Measurements from ENCODE around the gene TINAG. TPM values are rescaled to one million over a fixed set of nuclear protein-coding genes. Genes with fewer than 3 reads are reported as not detected.

Gene TINAG
- total RNA-seq, 5 donors from 2014 or later (not counting 1 experiment from before 2014, with no cell fraction given): not detected

- no peak overlapping the region for H3K4me3 Mint-ChIP-seq
- H3K9me3 Mint-ChIP-seq: peaks cover 0 to 14% (median 14%) of the 10 kb centered on the region in 3 donors
- H3K27me3 Mint-ChIP-seq: no peaks in the 10 kb centered on the region
- Histone ChIP-seq H3K4me1 (ENCODE audit: control insufficient read depth in 1 of 2, extremely low read depth in 1 of 2, insufficient read depth in 2 of 2, low read length in 2 of 2) (no peaks in the 10 kb centered on the region), H3K27me3 (replicated peaks in 1 of 2; ENCODE audit: control insufficient read depth in 2 of 2, extremely low read depth in 1 of 2, insufficient read depth in 2 of 2, low read length in 1 of 2) (no peaks in the 10 kb centered on the region), H3K4me3 (ENCODE audit: control insufficient read depth in 1 of 2, extremely low read depth in 1 of 2, low read length in 1 of 2) (no peak overlapping the region), H3K9me3 (no peaks in the 10 kb centered on the region), H3K36me3 (ENCODE audit: control insufficient read depth in 2 of 2, extremely low read depth in 1 of 2, insufficient read depth in 1 of 2, low read length in 1 of 2) (no peaks in the 10 kb centered on the region), H3K27ac (ENCODE audit: low read length) (no peak overlapping the region)
- ATAC-seq (replicated peaks in 1 of 4) (no peak), DNase-seq (no peak)
- H3K4me1 Mint-ChIP-seq: no peaks in the 10 kb centered on the region
- no peak overlapping the region for H3K27ac Mint-ChIP-seq
- CTCF ChIA-PET: no interaction called here
- no CpG with 5 or more reads among the region's 1 CpG for WGBS (ENCODE audit: insufficient coverage)
- no peaks in the 10 kb centered on the region for H3K36me3 Mint-ChIP-seq
- POLR2A ChIA-PET: no interaction called here
Measured at GRCh38 chr6:54361188-54361587, 52.9 kb downstream of the TINAG start.

GRCh38 chr6:54361734-54362133 lies 53.5 kb downstream of the TINAG start:
- Histone ChIP-seq H3K27ac (ENCODE audit: low read length) (no peak overlapping the region), H3K36me3 (ENCODE audit: control insufficient read depth in 2 of 2, extremely low read depth in 1 of 2, insufficient read depth in 1 of 2, low read length in 1 of 2) (no peaks in the 10 kb centered on the region), H3K9me3 (no peaks in the 10 kb centered on the region), H3K4me3 (ENCODE audit: control insufficient read depth in 1 of 2, extremely low read depth in 1 of 2, low read length in 1 of 2) (no peak overlapping the region), H3K4me1 (ENCODE audit: control insufficient read depth in 1 of 2, extremely low read depth in 1 of 2, insufficient read depth in 2 of 2, low read length in 2 of 2) (no peaks in the 10 kb centered on the region), H3K27me3 (replicated peaks in 1 of 2; ENCODE audit: control insufficient read depth in 2 of 2, extremely low read depth in 1 of 2, insufficient read depth in 2 of 2, low read length in 1 of 2) (no peaks in the 10 kb centered on the region)
- H3K4me1 Mint-ChIP-seq: no peaks in the 10 kb centered on the region
- ChIA-PET CTCF (no interaction called here), POLR2A (no interaction called here)
- no peaks in the 10 kb centered on the region for H3K27me3 Mint-ChIP-seq
- WGBS (ENCODE audit: insufficient coverage): no CpG with 5 or more reads among the region's 1 CpG
- ATAC-seq (replicated peaks in 1 of 4) (no peak), DNase-seq (no peak)
- no peak overlapping the region for H3K4me3 Mint-ChIP-seq
- no peak overlapping the region for H3K27ac Mint-ChIP-seq
- H3K9me3 Mint-ChIP-seq: peaks cover 0 to 14% (median 13%) of the 10 kb centered on the region in 3 donors
- H3K36me3 Mint-ChIP-seq: no peaks in the 10 kb centered on the region

GRCh38 chr6:54366667-54367327 lies 58.6 kb downstream of the TINAG start:
- no peaks in the 10 kb centered on the region for H3K27me3 Mint-ChIP-seq
- H3K36me3 ChIP-seq (ENCODE audit: control insufficient read depth in 2 of 2, extremely low read depth in 1 of 2, insufficient read depth in 1 of 2, low read length in 1 of 2): no peaks in the 10 kb centered on the region
- no peaks in the 10 kb centered on the region for H3K9me3 ChIP-seq
- 68% methylated on average over 2 of the region's 4 CpGs for WGBS (ENCODE audit: insufficient coverage)
- POLR2A ChIA-PET: no interaction called here
- CTCF ChIA-PET: no interaction called here
- no peaks in the 10 kb centered on the region for H3K27me3 ChIP-seq (replicated peaks in 1 of 2; ENCODE audit: control insufficient read depth in 2 of 2, extremely low read depth in 1 of 2, insufficient read depth in 2 of 2, low read length in 1 of 2)
- no peak for DNase-seq
- no peak overlapping the region for H3K4me3 ChIP-seq (ENCODE audit: control insufficient read depth in 1 of 2, extremely low read depth in 1 of 2, low read length in 1 of 2)
- H3K4me3 Mint-ChIP-seq: no peak overlapping the region
- H3K27ac ChIP-seq (ENCODE audit: low read length): no peak overlapping the region
- H3K4me1 ChIP-seq (ENCODE audit: control insufficient read depth in 1 of 2, extremely low read depth in 1 of 2, insufficient read depth in 2 of 2, low read length in 2 of 2): no peaks in the 10 kb centered on the region
- no peak for ATAC-seq (replicated peaks in 1 of 4)
- no peak overlapping the region for H3K27ac Mint-ChIP-seq
- no peaks in the 10 kb centered on the region for H3K36me3 Mint-ChIP-seq
- no peaks in the 10 kb centered on the region for H3K9me3 Mint-ChIP-seq
- no peaks in the 10 kb centered on the region for H3K4me1 Mint-ChIP-seq

- WGBS (ENCODE audit: insufficient coverage): no CpG with 5 or more reads among the region's 2 CpGs
- ATAC-seq (replicated peaks in 1 of 4) (no peak), DNase-seq (no peak)
- Mint-ChIP-seq H3K36me3 (no peaks in the 10 kb centered on the region), H3K27me3 (no peaks in the 10 kb centered on the region), H3K9me3 (peaks cover 0 to 13% (median 4%) of the 10 kb centered on the region in 3 donors), H3K4me1 (no peaks in the 10 kb centered on the region), H3K4me3 (no peak overlapping the region), H3K27ac (no peak overlapping the region)
- no peaks in the 10 kb centered on the region for H3K36me3 ChIP-seq (ENCODE audit: control insufficient read depth in 2 of 2, extremely low read depth in 1 of 2, insufficient read depth in 1 of 2, low read length in 1 of 2)
- no peaks in the 10 kb centered on the region for H3K27me3 ChIP-seq (replicated peaks in 1 of 2; ENCODE audit: control insufficient read depth in 2 of 2, extremely low read depth in 1 of 2, insufficient read depth in 2 of 2, low read length in 1 of 2)
- H3K4me3 ChIP-seq (ENCODE audit: control insufficient read depth in 1 of 2, extremely low read depth in 1 of 2, low read length in 1 of 2): no peak overlapping the region
- no peak overlapping the region for H3K27ac ChIP-seq (ENCODE audit: low read length)
- no peaks in the 10 kb centered on the region for H3K9me3 ChIP-seq
- POLR2A ChIA-PET: no interaction called here
- no peaks in the 10 kb centered on the region for H3K4me1 ChIP-seq (ENCODE audit: control insufficient read depth in 1 of 2, extremely low read depth in 1 of 2, insufficient read depth in 2 of 2, low read length in 2 of 2)
- CTCF ChIA-PET: no interaction called here
Measured at GRCh38 chr6:54377776-54378175, 69.5 kb downstream of the TINAG start.

- Mint-ChIP-seq H3K4me3 (no peak overlapping the region), H3K4me1 (no peaks in the 10 kb centered on the region), H3K9me3 (peaks cover 0 to 4% (median 2%) of the 10 kb centered on the region in 3 donors), H3K27me3 (no peaks in the 10 kb centered on the region), H3K36me3 (no peaks in the 10 kb centered on the region), H3K27ac (no peak overlapping the region)
- Histone ChIP-seq H3K4me1 (ENCODE audit: control insufficient read depth in 1 of 2, extremely low read depth in 1 of 2, insufficient read depth in 2 of 2, low read length in 2 of 2) (no peaks in the 10 kb centered on the region), H3K27ac (ENCODE audit: low read length) (no peak overlapping the region), H3K9me3 (no peaks in the 10 kb centered on the region), H3K27me3 (replicated peaks in 1 of 2; ENCODE audit: control insufficient read depth in 2 of 2, extremely low read depth in 1 of 2, insufficient read depth in 2 of 2, low read length in 1 of 2) (no peaks in the 10 kb centered on the region), H3K4me3 (ENCODE audit: control insufficient read depth in 1 of 2, extremely low read depth in 1 of 2, low read length in 1 of 2) (no peak overlapping the region), H3K36me3 (ENCODE audit: control insufficient read depth in 2 of 2, extremely low read depth in 1 of 2, insufficient read depth in 1 of 2, low read length in 1 of 2) (no peaks in the 10 kb centered on the region)
- ChIA-PET CTCF (no interaction called here), POLR2A (no interaction called here)
- ATAC-seq (replicated peaks in 1 of 4) (no peak), DNase-seq (no peak)
- 80% methylated on average over 2 of the region's 5 CpGs for WGBS (ENCODE audit: insufficient coverage)
Measured at GRCh38 chr6:54386295-54386694, 78.1 kb downstream of the TINAG start.

GRCh38 chr6:54390362-54390761 lies 82.1 kb downstream of the TINAG start:
- ATAC-seq (replicated peaks in 1 of 4) (no peak), DNase-seq (no peak)
- no peaks in the 10 kb centered on the region for H3K27me3 Mint-ChIP-seq
- Histone ChIP-seq H3K27me3 (replicated peaks in 1 of 2; ENCODE audit: control insufficient read depth in 2 of 2, extremely low read depth in 1 of 2, insufficient read depth in 2 of 2, low read length in 1 of 2) (no peaks in the 10 kb centered on the region), H3K27ac (ENCODE audit: low read length) (no peak overlapping the region), H3K4me3 (ENCODE audit: control insufficient read depth in 1 of 2, extremely low read depth in 1 of 2, low read length in 1 of 2) (no peak overlapping the region), H3K9me3 (no peaks in the 10 kb centered on the region), H3K36me3 (ENCODE audit: control insufficient read depth in 2 of 2, extremely low read depth in 1 of 2, insufficient read depth in 1 of 2, low read length in 1 of 2) (no peaks in the 10 kb centered on the region), H3K4me1 (ENCODE audit: control insufficient read depth in 1 of 2, extremely low read depth in 1 of 2, insufficient read depth in 2 of 2, low read length in 2 of 2) (no peaks in the 10 kb centered on the region)
- no peaks in the 10 kb centered on the region for H3K4me1 Mint-ChIP-seq
- H3K36me3 Mint-ChIP-seq: no peaks in the 10 kb centered on the region
- ChIA-PET CTCF (no interaction called here), POLR2A (no interaction called here)
- peaks cover 7 to 20% (median 12%) of the 10 kb centered on the region in 3 donors for H3K9me3 Mint-ChIP-seq
- no peak overlapping the region for H3K27ac Mint-ChIP-seq
- no peak overlapping the region for H3K4me3 Mint-ChIP-seq

GRCh38 chr6:54391577-54391976 lies 83.3 kb downstream of the TINAG start:
- H3K9me3 ChIP-seq: no peaks in the 10 kb centered on the region
- Mint-ChIP-seq H3K9me3 (peaks cover 7 to 20% (median 12%) of the 10 kb centered on the region in 3 donors), H3K36me3 (no peaks in the 10 kb centered on the region), H3K4me3 (no peak overlapping the region), H3K27ac (no peak overlapping the region), H3K27me3 (no peaks in the 10 kb centered on the region), H3K4me1 (no peaks in the 10 kb centered on the region)
- no peak overlapping the region for H3K4me3 ChIP-seq (ENCODE audit: control insufficient read depth in 1 of 2, extremely low read depth in 1 of 2, low read length in 1 of 2)
- ChIA-PET POLR2A (no interaction called here), CTCF (no interaction called here)
- WGBS (ENCODE audit: insufficient coverage): no CpG with 5 or more reads among the region's 5 CpGs
- H3K27ac ChIP-seq (ENCODE audit: low read length): no peak overlapping the region
- ATAC-seq (replicated peaks in 1 of 4): no peak
- H3K27me3 ChIP-seq (replicated peaks in 1 of 2; ENCODE audit: control insufficient read depth in 2 of 2, extremely low read depth in 1 of 2, insufficient read depth in 2 of 2, low read length in 1 of 2): no peaks in the 10 kb centered on the region
- H3K4me1 ChIP-seq (ENCODE audit: control insufficient read depth in 1 of 2, extremely low read depth in 1 of 2, insufficient read depth in 2 of 2, low read length in 2 of 2): no peaks in the 10 kb centered on the region
- H3K36me3 ChIP-seq (ENCODE audit: control insufficient read depth in 2 of 2, extremely low read depth in 1 of 2, insufficient read depth in 1 of 2, low read length in 1 of 2): no peaks in the 10 kb centered on the region
- no peak for DNase-seq

Data from T-cell (primary cell).